Parietal lobe (tissue), 1 donor: Measurements from ENCODE around the gene SHKBP1. TPM values are rescaled to one million over a fixed set of nuclear protein-coding genes. Genes with fewer than 3 reads are reported as not detected.

Source experiments
- total RNA-seq: library from RNA; depleted of rRNA; stranded (reverse); fragments of >200 nt; gene quantifications from one replicate; pipeline ENCODE4 v1.2.3, GENCODE V29; 2014

SHKBP1 gene, protein sequence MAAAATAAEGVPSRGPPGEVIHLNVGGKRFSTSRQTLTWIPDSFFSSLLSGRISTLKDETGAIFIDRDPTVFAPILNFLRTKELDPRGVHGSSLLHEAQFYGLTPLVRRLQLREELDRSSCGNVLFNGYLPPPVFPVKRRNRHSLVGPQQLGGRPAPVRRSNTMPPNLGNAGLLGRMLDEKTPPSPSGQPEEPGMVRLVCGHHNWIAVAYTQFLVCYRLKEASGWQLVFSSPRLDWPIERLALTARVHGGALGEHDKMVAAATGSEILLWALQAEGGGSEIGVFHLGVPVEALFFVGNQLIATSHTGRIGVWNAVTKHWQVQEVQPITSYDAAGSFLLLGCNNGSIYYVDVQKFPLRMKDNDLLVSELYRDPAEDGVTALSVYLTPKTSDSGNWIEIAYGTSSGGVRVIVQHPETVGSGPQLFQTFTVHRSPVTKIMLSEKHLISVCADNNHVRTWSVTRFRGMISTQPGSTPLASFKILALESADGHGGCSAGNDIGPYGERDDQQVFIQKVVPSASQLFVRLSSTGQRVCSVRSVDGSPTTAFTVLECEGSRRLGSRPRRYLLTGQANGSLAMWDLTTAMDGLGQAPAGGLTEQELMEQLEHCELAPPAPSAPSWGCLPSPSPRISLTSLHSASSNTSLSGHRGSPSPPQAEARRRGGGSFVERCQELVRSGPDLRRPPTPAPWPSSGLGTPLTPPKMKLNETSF
- 3.4 TPM for total RNA-seq

DNA sequence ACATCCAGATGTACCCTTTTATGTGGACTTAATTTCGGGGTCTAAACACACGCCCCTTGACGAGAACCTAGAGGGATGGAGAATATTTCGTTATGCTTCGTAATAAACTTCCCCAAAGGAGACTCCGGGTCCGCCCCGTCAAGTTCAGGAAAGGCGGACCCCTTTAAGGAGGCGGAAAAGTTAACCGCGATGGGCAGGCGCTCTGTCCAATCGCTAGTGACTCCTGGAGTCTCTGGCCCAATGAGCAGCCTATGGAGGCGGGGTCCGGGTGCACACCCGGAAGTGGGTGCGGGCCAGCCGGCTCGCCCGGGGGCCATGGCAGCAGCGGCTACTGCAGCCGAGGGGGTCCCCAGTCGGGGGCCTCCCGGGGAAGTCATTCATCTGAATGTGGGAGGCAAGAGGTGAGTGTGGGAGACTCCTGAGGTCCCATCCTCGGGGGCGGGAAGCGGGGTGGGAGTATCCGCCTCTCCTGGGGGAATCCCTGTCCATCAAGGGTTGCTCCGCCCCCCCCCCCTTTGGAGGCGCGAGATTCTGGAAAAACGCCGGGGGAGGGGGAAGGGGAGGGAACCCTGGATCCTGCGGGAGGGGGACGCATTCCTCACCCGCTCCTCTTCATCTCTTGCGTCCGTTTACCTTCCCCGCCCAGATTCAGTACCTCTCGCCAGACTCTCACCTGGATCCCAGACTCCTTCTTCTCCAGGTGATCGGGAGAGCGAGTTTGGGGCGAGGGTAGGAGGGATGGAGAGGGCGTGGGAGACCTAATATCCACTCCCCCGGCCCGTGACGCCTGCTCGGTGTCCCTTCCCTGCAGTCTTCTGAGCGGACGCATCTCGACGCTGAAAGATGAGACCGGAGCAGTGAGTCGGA is at the start of gene SHKBP1:
TSS of gene SHKBP1 (plus strand) at position 289 of the 867 bp plus-strand sequence. CDS start at position 316, 27 bp downstream.

DNA sequence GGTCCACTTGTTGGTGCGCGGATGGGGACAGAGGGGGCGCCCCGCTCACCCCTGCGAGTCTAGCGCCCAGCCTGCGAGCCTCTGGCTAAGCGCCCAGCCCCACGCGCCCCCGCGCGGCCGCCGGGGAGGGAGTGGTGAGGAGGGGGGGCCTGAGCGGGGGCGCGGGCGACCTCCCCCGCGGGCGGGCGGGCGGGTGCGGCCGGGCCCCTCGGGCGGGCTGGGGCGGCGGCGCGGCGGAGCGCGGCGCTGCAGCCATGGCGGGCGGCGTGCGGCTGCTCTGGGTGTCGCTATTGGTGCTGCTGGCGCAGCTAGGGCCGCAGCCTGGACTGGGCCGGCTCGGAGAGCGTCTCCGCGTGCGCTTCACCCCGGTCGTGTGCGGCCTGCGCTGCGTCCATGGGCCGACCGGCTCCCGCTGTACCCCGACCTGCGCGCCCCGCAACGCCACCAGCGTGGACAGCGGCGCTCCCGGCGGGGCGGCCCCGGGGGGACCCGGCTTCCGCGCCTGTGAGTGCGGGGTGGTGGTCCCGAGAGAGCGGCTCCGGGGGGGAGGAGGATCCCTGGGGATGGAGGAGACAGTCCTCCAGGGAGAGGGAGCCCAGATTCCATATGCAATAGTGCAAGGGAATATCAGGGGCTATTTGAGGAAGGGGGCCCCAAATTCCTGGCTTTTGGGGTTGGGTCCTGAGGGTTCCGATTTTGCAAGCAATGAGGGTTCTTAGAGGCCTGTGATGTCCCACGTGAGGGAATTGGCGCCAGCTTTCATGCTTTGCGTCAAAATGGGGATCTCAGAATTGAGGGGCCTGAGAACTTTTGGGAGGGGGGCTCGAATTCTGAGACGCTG is 24.7 kb downstream of the SHKBP1 start, which contains the start of gene LTBP4:
TSS of gene LTBP4 (plus strand) at position 236 of the 841 bp plus-strand sequence. CDS start at position 255, 19 bp downstream.

Other genes starting within 250 kb of the SHKBP1 start
- 18.2 TPM for gene C19orf47, start 228.5 kb upstream of the SHKBP1 start, total RNA-seq
- 148 TPM for gene PLD3, start 228.2 kb upstream of the SHKBP1 start, total RNA-seq
- 0.31 TPM for gene HIPK4, start 186.7 kb upstream of the SHKBP1 start, total RNA-seq
- 1.9 TPM for gene PRX, start 163.5 kb upstream of the SHKBP1 start, total RNA-seq
- gene SERTAD1, start 150.9 kb upstream of the SHKBP1 start, total RNA-seq = 1.3 TPM
- 5.6 TPM for gene SERTAD3, start 132.5 kb upstream of the SHKBP1 start, total RNA-seq
- 11.3 TPM for gene BLVRB, start 111.1 kb upstream of the SHKBP1 start, total RNA-seq
- gene SPTBN4, start 109.9 kb upstream of the SHKBP1 start, total RNA-seq = 42.6 TPM
- 31.6 TPM for gene LTBP4, start 24.5 kb downstream of the SHKBP1 start, total RNA-seq
- 39.8 TPM for gene NUMBL, start 113.8 kb downstream of the SHKBP1 start, total RNA-seq
- gene COQ8B, start 140.0 kb downstream of the SHKBP1 start, total RNA-seq = 40.7 TPM
- gene ITPKC, start 140.2 kb downstream of the SHKBP1 start, total RNA-seq = 7.5 TPM
- 0.94 TPM for gene ACTMAP, start 173.6 kb downstream of the SHKBP1 start, total RNA-seq
- gene SNRPA, start 174.3 kb downstream of the SHKBP1 start, total RNA-seq = 35.7 TPM
- gene MIA, start 198.6 kb downstream of the SHKBP1 start, total RNA-seq = not detected
- 11.9 TPM for gene RAB4B, start 201.4 kb downstream of the SHKBP1 start, total RNA-seq
- 80.1 TPM for gene EGLN2, start 222.3 kb downstream of the SHKBP1 start, total RNA-seq